Measurements from ENCODE around the gene NXPH2. TPM values are rescaled to one million over a fixed set of nuclear protein-coding genes. Genes with fewer than 3 reads are reported as not detected.
"Not testable (repeated sequence)": the region's sequence is repeated elsewhere in the genome, so short reads cannot be mapped to it uniquely, and the experiment has no call there.

NXPH2 gene
- total RNA-seq, 1 donor from 2014 or later: 25.7 TPM

- no peak for FAIRE-seq
Observed at GRCh38 chr2:138760676-138761075, 19.5 kb downstream of the NXPH2 start.

GRCh38 chr2:138757384-138757783, 22.8 kb downstream of the NXPH2 start:
- FAIRE-seq: no peak
- no peak for DNase-seq (ENCODE audit: low spot score in 2 of 2)

More at GRCh38 chr2:138760676-138761075, 19.5 kb downstream of the NXPH2 start:
- DNase-seq (ENCODE audit: low spot score in 2 of 2): no peak

- FAIRE-seq (no peak), DNase-seq (ENCODE audit: low spot score in 2 of 2) (no peak)
Observed at GRCh38 chr2:138752197-138752956, 27.8 kb downstream of the NXPH2 start.

- DNase-seq (ENCODE audit: low spot score in 2 of 2) (no peak), FAIRE-seq (no peak)
Observed at GRCh38 chr2:138744713-138745112, 35.5 kb downstream of the NXPH2 start.

- FAIRE-seq (no peak), DNase-seq (ENCODE audit: low spot score in 2 of 2) (no peak)
Observed at GRCh38 chr2:138742441-138743057, 37.6 kb downstream of the NXPH2 start.

GRCh38 chr2:138741851-138742250, 38.3 kb downstream of the NXPH2 start:
- no peak for DNase-seq (ENCODE audit: low spot score in 2 of 2)
- FAIRE-seq: no peak

GRCh38 chr2:138737009-138737554, 43.1 kb downstream of the NXPH2 start:
- not testable (repeated sequence) for FAIRE-seq; DNase-seq (ENCODE audit: low spot score in 2 of 2)

GRCh38 chr2:138732651-138733050, 47.5 kb downstream of the NXPH2 start:
- DNase-seq (ENCODE audit: low spot score in 2 of 2): no peak
- no peak for FAIRE-seq

GRCh38 chr2:138730497-138731030, 49.6 kb downstream of the NXPH2 start:
- DNase-seq (ENCODE audit: low spot score in 2 of 2): no peak
- FAIRE-seq: no peak

- no peak for DNase-seq (ENCODE audit: low spot score in 2 of 2)
- FAIRE-seq: no peak
Observed at GRCh38 chr2:138727956-138728355, 52.2 kb downstream of the NXPH2 start.

- DNase-seq (ENCODE audit: low spot score in 2 of 2): no peak
- no peak for FAIRE-seq
Observed at GRCh38 chr2:138726681-138727080, 53.5 kb downstream of the NXPH2 start.

- FAIRE-seq (no peak), DNase-seq (ENCODE audit: low spot score in 2 of 2) (no peak)
Observed at GRCh38 chr2:138724729-138725459, 55.3 kb downstream of the NXPH2 start.

- DNase-seq (ENCODE audit: low spot score in 2 of 2): no peak
Observed at GRCh38 chr2:138724327-138724726, 55.9 kb downstream of the NXPH2 start.

GRCh38 chr2:138723196-138723987, 56.8 kb downstream of the NXPH2 start:
- FAIRE-seq (no peak), DNase-seq (ENCODE audit: low spot score in 2 of 2) (no peak)

More at GRCh38 chr2:138724327-138724726, 55.9 kb downstream of the NXPH2 start:
- no peak for FAIRE-seq

GRCh38 chr2:138722316-138722715, 57.9 kb downstream of the NXPH2 start:
- FAIRE-seq: no peak
- DNase-seq (ENCODE audit: low spot score in 2 of 2): no peak

GRCh38 chr2:138720035-138720838, 60.0 kb downstream of the NXPH2 start:
- FAIRE-seq (no peak), DNase-seq (ENCODE audit: low spot score in 2 of 2) (no peak)

- FAIRE-seq (no peak), DNase-seq (ENCODE audit: low spot score in 2 of 2) (no peak)
Observed at GRCh38 chr2:138718405-138718804, 61.8 kb downstream of the NXPH2 start.

- no peak for DNase-seq (ENCODE audit: low spot score in 2 of 2)
Observed at GRCh38 chr2:138716183-138716582, 64.0 kb downstream of the NXPH2 start.

GRCh38 chr2:138713504-138713903, 66.7 kb downstream of the NXPH2 start:
- DNase-seq (ENCODE audit: low spot score in 2 of 2) (no peak), FAIRE-seq (no peak)

More at GRCh38 chr2:138716183-138716582, 64.0 kb downstream of the NXPH2 start:
- FAIRE-seq: no peak
